Stimulated activated CD4-positive, alpha-beta T cell treated with anti-CD3 and anti-CD28 coated beads, Interleukin-4, amount 100 ng/mL, for 24 hours (primary cell): ENCODE results near the gene STX1B.
"Not testable (repeated sequence)": the region's sequence is repeated elsewhere in the genome, so short reads cannot be mapped to it uniquely, and the experiment has no call there.

Experiments used
- DNase-seq: peaks from one replicate; pipeline ENCODE4 v3.0.0-alpha.2; 2020

Gene STX1B

DNA sequence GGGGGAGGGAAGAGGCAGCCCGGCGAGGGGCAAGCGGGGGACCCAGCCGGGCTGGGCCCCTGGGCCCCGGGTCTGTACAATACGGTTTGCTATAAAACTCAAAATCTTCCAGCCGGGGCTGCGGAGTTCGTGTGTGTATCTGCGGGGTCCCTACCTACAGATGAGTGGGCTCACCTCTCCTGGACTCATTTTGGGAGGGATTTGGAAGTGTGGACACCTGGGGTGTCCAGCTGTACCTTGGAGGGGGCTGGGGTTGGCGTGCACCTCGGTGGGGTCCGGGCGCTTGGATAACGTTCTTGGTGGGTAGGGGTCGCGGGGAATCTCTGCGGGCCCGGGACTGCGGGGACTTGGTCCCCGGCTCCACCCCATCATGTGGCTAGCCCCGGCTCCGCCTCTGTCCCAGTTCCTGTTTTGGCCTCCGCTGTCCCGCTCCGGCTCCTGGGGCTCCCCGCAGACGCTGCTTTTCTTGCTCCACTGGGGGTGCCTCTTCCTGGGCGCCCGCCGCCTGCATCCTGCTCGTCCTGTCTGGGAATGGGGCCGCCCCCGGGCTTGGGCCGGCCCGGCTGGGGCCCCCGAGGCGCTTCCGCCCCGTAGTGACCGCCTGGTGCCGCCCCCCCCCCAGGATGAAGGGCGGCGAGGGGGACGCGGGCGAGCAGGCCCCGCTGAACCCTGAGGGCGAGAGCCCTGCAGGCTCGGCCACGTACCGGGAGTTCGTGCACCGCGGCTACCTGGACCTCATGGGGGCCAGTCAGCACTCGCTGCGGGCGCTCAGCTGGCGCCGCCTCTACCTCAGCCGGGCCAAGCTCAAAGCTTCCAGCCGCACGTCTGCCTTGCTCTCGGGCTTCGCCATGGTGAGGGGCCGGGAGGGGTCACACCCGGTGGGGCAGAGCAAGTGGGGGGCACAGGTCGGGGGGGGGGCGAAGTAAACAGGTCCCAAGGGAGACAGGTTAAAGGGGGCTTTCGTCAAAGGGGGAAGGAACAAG is 61.5 kb downstream of the STX1B start, which contains the start of gene ORAI3:
Gene ORAI3, plus strand, starts transcription at position 402 of the 983 bp plus-strand sequence. Its CDS starts 222 bp downstream, at position 624.
- peak; percentile 41 for DNase-seq

DNA sequence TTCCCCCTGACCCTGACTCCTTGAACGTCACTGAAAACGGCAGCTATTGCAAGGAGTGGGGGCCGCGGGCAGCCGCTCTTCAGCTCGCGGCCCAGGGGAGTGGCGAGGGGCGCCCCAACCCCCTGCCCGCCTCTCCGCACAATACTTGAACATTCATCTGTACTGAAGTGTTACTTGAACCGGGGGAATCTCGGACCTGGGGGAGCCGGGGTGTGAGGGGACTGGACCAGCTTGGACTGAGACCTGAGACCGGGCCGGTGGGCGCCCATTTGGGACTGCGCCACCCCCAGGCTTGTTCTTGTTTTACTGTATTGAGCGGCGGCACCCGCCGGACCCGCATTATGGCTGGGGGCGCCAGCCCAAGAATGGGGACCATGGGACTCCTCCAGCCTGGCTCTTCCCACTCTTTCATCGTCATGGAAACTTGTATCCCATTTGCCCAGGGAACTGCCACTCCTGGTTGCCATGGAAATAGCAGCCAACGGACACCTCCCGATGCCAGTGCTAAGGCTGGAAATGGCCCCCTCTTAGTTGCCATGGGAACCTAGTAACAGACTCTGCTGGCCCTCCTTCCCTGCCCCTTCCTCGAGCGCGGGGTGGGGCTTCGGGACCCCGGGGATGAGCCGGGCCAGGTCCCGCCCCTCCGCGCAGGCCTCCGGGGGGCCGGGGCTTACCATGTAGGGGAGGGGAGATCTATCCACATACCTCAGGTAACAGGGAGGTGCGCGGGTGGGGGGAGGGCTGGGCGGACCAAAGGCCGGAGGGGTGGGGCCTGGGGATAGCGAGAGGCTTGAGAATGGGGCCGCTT is 62.4 kb downstream of the STX1B start:
- no peak for DNase-seq

DNA sequence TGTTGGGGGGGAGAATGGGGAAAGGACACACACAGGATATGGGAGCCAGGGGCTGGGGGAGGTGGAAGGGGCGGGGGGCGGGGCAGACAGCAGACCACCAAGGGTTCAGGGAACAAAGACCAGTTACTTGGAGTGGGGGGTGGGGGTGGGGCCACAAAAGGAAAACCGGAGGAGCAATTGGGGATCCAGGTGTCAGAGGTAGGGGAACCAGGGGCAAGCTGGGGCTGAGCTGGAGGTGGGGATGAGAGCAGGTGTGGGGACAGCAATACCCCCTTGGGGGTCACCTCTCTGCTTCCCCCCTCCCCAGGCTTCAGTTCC is 62.9 kb downstream of the STX1B start:
- no peak for DNase-seq

DNA sequence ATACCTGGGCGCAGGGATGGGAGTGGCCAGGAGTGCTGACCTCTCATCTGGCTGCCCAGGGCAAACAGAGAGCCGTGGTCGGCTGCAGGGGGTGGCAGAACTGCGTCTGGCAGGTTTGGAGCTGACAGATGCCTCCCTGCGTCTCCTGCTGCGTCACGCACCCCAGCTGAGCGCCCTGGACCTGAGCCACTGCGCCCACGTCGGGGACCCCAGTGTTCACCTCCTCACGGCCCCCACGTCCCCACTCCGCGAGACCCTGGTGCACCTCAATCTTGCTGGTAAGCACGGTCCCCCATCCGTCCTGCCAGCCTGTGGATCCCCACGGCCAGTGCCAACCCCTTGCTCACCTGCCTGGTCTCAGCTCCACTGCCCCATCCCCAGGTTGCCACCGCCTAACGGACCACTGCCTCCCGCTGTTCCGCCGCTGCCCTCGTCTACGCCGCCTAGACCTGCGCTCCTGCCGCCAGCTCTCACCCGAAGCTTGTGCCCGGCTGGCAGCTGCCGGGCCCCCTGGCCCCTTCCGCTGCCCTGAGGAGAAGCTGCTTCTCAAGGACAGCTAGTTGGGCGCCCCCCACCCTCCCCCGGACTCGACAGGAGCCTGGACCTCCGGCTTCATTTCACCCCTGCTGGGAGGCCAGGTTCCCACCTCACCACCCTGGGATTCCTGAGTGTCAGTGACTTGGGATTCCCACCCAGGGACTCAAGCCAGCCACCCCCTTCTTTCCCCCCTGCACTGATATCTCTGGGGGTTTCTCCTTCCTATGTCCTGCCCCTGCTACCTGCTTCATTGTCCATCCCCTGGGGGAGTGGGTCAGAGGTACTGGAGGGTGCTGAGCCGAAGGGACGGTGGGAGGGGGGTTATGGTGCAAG is 63.5 kb downstream of the STX1B start:
- DNase-seq = no peak

DNA sequence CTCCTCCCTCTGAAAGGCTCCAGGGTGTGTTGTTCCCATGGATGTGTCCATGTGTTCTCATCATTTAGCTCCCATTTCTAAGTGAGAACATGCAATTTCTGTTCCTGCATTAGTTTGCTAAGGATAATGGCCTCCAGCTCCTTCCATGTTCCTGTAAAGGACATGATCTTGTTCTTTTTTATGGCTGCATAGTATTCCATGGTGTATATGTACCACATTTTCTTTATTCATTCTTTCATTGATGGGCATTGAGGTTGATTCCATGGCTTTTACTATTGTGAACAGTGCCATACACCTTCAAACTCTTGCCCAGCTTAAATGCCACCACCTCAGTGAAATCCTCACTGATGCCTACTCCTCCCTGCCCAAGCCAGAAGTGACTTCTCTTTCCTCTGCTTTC is 66.1 kb downstream of the STX1B start:
- DNase-seq = no peak

DNA sequence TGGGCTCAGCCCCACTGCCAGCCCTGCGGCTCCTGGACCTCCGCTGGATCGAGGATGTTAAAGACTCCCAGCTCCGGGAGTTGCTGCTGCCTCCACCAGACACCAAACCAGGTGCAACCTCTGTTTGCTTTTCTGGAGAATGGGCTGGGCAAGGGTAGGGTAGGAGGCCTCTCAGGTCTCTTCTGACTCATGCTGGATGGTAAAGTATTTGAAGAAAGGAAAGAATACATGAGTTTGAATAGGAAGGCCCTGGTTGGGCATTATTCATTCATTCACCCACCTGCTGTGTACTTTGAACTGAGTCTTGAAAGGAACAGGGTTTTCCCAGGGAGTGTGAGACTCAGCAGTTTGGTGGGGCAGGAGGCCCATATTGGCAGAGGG is 68.0 kb downstream of the STX1B start:
- no peak for DNase-seq

DNA sequence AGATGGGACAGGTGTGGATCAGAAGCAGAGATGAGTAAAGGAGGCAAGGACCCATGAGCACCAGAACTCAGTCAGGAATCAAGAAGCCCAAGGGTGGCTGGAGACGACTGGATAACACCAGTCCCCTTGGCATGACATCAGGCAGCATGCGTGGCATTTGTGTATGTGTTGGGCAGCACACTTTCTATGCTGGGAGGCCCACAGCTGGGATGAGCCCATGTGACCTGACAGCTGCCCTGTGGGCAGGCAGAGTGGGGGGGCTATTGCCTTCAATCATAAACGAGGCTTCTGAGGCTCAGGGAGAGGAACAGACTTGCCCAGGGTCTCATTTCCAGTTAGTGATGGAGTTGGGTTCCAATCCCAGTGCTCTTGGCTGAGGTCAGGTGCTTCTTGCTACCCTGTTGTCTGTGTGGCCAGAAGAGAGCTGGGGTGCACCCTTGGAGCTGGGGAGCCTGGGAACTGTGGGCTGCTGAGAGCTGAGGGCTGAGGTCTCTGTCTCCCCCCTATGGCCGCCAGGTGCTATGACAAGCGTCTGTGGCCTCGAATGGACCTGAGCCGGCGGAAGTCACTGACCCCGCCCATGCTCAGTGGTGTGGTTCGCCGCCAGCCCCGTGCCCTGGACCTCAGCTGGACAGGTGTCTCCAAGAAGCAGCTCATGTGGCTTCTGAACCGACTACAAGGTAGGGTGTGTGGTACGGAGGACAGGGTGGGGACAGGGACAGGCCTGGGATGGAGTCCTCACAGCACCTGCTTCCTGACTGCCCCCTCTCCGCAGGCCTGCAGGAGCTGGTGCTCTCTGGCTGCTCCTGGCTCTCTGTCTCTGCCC is 68.6 kb downstream of the STX1B start:
- DNase-seq = peak; percentile 68

DNA sequence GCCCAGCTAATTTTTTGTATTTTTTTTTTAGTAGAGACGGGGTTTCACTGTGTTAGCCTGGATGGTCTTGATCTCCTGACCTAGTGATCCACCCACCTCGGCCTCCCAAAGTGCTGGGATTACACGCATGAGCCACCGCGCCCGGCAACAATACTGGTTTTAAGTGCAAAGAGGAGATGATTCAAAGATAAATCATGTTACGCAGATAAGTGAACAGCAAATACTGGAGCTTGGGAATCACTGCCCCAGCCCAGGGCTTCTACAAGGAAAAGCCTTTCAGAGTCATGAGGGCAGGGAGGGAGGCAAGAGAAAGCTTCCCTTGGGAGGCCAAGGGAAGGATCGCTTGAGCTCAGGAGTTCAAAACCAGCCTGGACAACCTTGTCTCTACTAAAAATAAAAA is 70.9 kb downstream of the STX1B start:
- DNase-seq = not testable (repeated sequence)
